SU-DHL-6 (cell line): ENCODE data around the gene CLMP.
A peak's percentile ranks its signal among the peaks of the same experiment; 100 is the strongest.

Experiments used
- CTCF ChIP-seq: fragments of 200-600 bp; sonication (generic); IDR thresholded peaks from one replicate; pipeline ENCODE4 v1.5.1; 2017; ENCODE audit warnings: antibody characterized with exemption, mild to moderate bottlenecking, low read length, moderate library complexity; ENCODE audit not compliant: insufficient read depth, poor library complexity, severe bottlenecking
- EZH2phosphoT487 ChIP-seq: fragments of 200-600 bp; sonication (generic), shearing (Covaris generic); conservative IDR thresholded peaks from 2 replicates; pipeline ENCODE4 v1.6.1; 2018; ENCODE audit warnings: mild to moderate bottlenecking, antibody characterized with exemption, low read length, moderate library complexity, mixed read lengths

- TF ChIP-seq CTCF (peak; percentile 49), EZH2phosphoT487 (no peak)
These were observed 28.9 kb downstream of the CLMP start for GRCh38 chr11:123166071-123166559.
